Islet precursor cell (in vitro differentiated cells): Measurements from ENCODE around the gene ABCC5.
"Not testable (repeated sequence)": the region's sequence is repeated elsewhere in the genome, so short reads cannot be mapped to it uniquely, and the experiment has no call there.

Experiments used
- DNase-seq: peaks from one replicate; pipeline ENCODE4 v3.0.0-alpha.2; 2018

Gene ABCC5

GRCh38 chr3:183884427-183885296, 133.0 kb downstream of the ABCC5 start, which contains the start of gene PARL:
Gene PARL (minus strand): TSS chr3:183884880. CDS start chr3:183884846, 34 bp downstream.
- DNase-seq = peak; percentile 98

GRCh38 chr3:183884097-183884426, 133.6 kb downstream of the ABCC5 start:
- DNase-seq = no peak

GRCh38 chr3:183883291-183884096, 134.2 kb downstream of the ABCC5 start:
- DNase-seq = no peak

GRCh38 chr3:183880121-183880520, 137.6 kb downstream of the ABCC5 start:
- DNase-seq = no peak

- DNase-seq = no peak
Observed at GRCh38 chr3:183879243-183879642, 138.4 kb downstream of the ABCC5 start.

- DNase-seq = no peak
Observed at GRCh38 chr3:183878071-183878470, 139.6 kb downstream of the ABCC5 start.

GRCh38 chr3:183877227-183877626, 140.5 kb downstream of the ABCC5 start:
- DNase-seq = not testable (repeated sequence)

- no peak for DNase-seq
Observed at GRCh38 chr3:183875411-183875810, 142.3 kb downstream of the ABCC5 start.

- DNase-seq = no peak
Observed at GRCh38 chr3:183873914-183874313, 143.8 kb downstream of the ABCC5 start.

GRCh38 chr3:183871541-183871940, 146.1 kb downstream of the ABCC5 start:
- no peak for DNase-seq

- DNase-seq = no peak
Observed at GRCh38 chr3:183870563-183870962, 147.1 kb downstream of the ABCC5 start.
